ENCODE measurements around the gene CCDC90B. TPM values are rescaled to one million over a fixed set of nuclear protein-coding genes. Genes with fewer than 3 reads are reported as not detected.

The CCDC90B gene
- total and polyA plus RNA-seq, 2 of the 8 experiments (the other 6 are each of a cell fraction or from before 2014, with no cell fraction given) = 21.8 to 54.5 TPM

GRCh38 chr11:83303316-83303715 lies 17.1 kb upstream of the CCDC90B start:
- H3K4me3 ChIP-seq (ENCODE audit: extremely low read depth in 1 of 4, insufficient read depth in 2 of 4, low read depth in 3 of 4, low read length in 4 of 4) = no peak overlapping the region
- no peak overlapping the region for H3K23ac ChIP-seq (ENCODE audit: insufficient read length)
- H3K79me1 ChIP-seq (ENCODE audit: low read depth, low read length) = no peaks in the 10 kb centered on the region
- H2BK15ac ChIP-seq (ENCODE audit: low read length) = no peak overlapping the region
- FAIRE-seq = no peak
- H3K27ac ChIP-seq (ENCODE audit: low read depth, low read length) = no peak overlapping the region
- ChIA-PET CTCF (ENCODE audit: partially characterized antibody) (interaction anchor here (0.6 to 5.0 kb wide), 4 partner anchors 10 to 474 kb away, joined by 3 to 56 read pairs (median 4); no protein-coding TSS in a partner anchor), POLR2A (ENCODE audit: partially characterized antibody) (no interaction called here)
- H2BK120ac ChIP-seq (replicated peaks; ENCODE audit: low read depth, low read length) = no peak overlapping the region
- no peak overlapping the region for H3K4me2 ChIP-seq (ENCODE audit: insufficient read depth in 1 of 2, low read depth in 2 of 2, low read length in 2 of 2)
- no peak overlapping the region for H2BK12ac ChIP-seq (ENCODE audit: low read depth, low read length)
- H3K36me3 ChIP-seq (ENCODE audit: control insufficient read depth in 2 of 4, insufficient read depth in 4 of 4, low read length in 3 of 4) = no peaks in the 10 kb centered on the region
- H3K14ac ChIP-seq (ENCODE audit: insufficient read length) = no peak overlapping the region
- H2AK5ac ChIP-seq (ENCODE audit: low read depth, low read length) = no peak overlapping the region
- DNase-seq (ENCODE audit: low read depth in 1 of 2, low spot score in 2 of 2) = no peak
- no peak overlapping the region for H2AFZ ChIP-seq (ENCODE audit: low read length)
- no peaks in the 10 kb centered on the region for H3K27me3 ChIP-seq (replicated peaks in 1 of 4; ENCODE audit: control insufficient read depth in 3 of 4, extremely low read depth in 1 of 4, insufficient read depth in 3 of 4, low read length in 3 of 4)
- H3K79me2 ChIP-seq (ENCODE audit: control insufficient read depth in 1 of 2, insufficient read depth in 2 of 2, low read length in 2 of 2) = no peaks in the 10 kb centered on the region
- H3K9ac ChIP-seq (replicated peaks in 1 of 4; ENCODE audit: extremely low read depth in 1 of 4, low read depth in 3 of 4, low read length in 3 of 4) = no peak overlapping the region
- H2BK5ac ChIP-seq (ENCODE audit: low read depth, low read length) = no peak overlapping the region
- no peak overlapping the region for H4K8ac ChIP-seq (ENCODE audit: extremely low read depth, insufficient read depth, low read length)
- H3K56ac ChIP-seq (replicated peaks; ENCODE audit: insufficient read length, low read depth, low read length) = no peak overlapping the region
- no peaks in the 10 kb centered on the region for H3K9me3 ChIP-seq (ENCODE audit: insufficient read depth in 2 of 2, low read depth in 1 of 2, low read length in 1 of 2)
- 85% methylated on average over 4 of the region's 4 CpGs; no CpG with 5 or more reads in 1 of the 2 experiments for WGBS, 2 experiments (ENCODE audit: extremely low coverage in 1 of 2, insufficient coverage in 1 of 2, insufficient read length in 1 of 2, insufficient replicate concordance in 2 of 2, low coverage in 1 of 2, low lambda C conversion rate in 2 of 2, missing lambda C conversion rate in 1 of 2)
- no peaks in the 10 kb centered on the region for H4K20me1 ChIP-seq (replicated peaks in 1 of 2; ENCODE audit: control insufficient read depth in 1 of 2, insufficient read depth in 2 of 2, low read length in 2 of 2)
- no peak overlapping the region for H4K91ac ChIP-seq (replicated peaks; ENCODE audit: insufficient read length, low read length)
- H4K5ac ChIP-seq (ENCODE audit: insufficient read length, low read depth, low read length) = no peak overlapping the region
- no peak overlapping the region for H3K18ac ChIP-seq (ENCODE audit: extremely low read depth, low read length)
- H3K4ac ChIP-seq (replicated peaks; ENCODE audit: insufficient read length, low read depth, low read length) = no peak overlapping the region
- H3K4me1 ChIP-seq (replicated peaks in 1 of 4; ENCODE audit: control insufficient read depth in 3 of 4, insufficient read depth in 4 of 4, low read length in 3 of 4) = no peaks in the 10 kb centered on the region
- H3K23me2 ChIP-seq (ENCODE audit: low read depth, low read length) = no peaks in the 10 kb centered on the region
- H2BK20ac ChIP-seq (ENCODE audit: low read length) = no peak overlapping the region
- TF ChIP-seq SP4 (IDR thresholded peaks at IDR 0.05; ENCODE audit: low read length) = no peak
- TF ChIP-seq BCL11A (IDR thresholded peaks at IDR 0.05; ENCODE audit: low read depth in 2 of 2, low read length in 2 of 2) = no peak
- no peak for TF ChIP-seq TAF7 (optimal IDR thresholded peaks at IDR 0.05; ENCODE audit: borderline replicate concordance, low read depth, low read length)
- no peak for TF ChIP-seq GABPA (IDR thresholded peaks at IDR 0.05; ENCODE audit: borderline replicate concordance, insufficient read depth, low read length)
- no peak for TF ChIP-seq TCF12 (IDR thresholded peaks at IDR 0.05; ENCODE audit: low read depth, low read length)
- no peak for TF ChIP-seq TBP (IDR thresholded peaks at IDR 0.05; ENCODE audit: low read depth, low read length)
- no peak for TF ChIP-seq SP1 (IDR thresholded peaks at IDR 0.05; ENCODE audit: low read depth, low read length)
- no peak for TF ChIP-seq SP2 (IDR thresholded peaks at IDR 0.05; ENCODE audit: low read length)
- TF ChIP-seq JUN (IDR thresholded peaks at IDR 0.05; ENCODE audit: low read depth, low read length) = no peak
- TF ChIP-seq TEAD4 (IDR thresholded peaks at IDR 0.05; ENCODE audit: low read depth, low read length) = no peak
- TF ChIP-seq HDAC6 (IDR thresholded peaks at IDR 0.05; ENCODE audit: low read depth, low read length) = no peak
- no peak for TF ChIP-seq YY1 (IDR thresholded peaks at IDR 0.05; ENCODE audit: low read depth, low read length)
- TF ChIP-seq TAF1 (IDR thresholded peaks at IDR 0.05; ENCODE audit: low read depth, low read length) = no peak
- no peak for TF ChIP-seq EZH2 (IDR thresholded peaks at IDR 0.05; ENCODE audit: low read depth, low read length, severe bottlenecking)
- TF ChIP-seq, protein P1, sequence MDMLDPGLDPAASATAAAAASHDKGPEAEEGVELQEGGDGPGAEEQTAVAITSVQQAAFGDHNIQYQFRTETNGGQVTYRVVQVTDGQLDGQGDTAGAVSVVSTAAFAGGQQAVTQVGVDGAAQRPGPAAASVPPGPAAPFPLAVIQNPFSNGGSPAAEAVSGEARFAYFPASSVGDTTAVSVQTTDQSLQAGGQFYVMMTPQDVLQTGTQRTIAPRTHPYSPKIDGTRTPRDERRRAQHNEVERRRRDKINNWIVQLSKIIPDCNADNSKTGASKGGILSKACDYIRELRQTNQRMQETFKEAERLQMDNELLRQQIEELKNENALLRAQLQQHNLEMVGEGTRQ (IDR thresholded peaks at IDR 0.05; ENCODE audit: low read length) = no peak

Measured in H1 (cell line).